ENCODE results near the gene NOTCH2.

NOTCH2 gene

DNA sequence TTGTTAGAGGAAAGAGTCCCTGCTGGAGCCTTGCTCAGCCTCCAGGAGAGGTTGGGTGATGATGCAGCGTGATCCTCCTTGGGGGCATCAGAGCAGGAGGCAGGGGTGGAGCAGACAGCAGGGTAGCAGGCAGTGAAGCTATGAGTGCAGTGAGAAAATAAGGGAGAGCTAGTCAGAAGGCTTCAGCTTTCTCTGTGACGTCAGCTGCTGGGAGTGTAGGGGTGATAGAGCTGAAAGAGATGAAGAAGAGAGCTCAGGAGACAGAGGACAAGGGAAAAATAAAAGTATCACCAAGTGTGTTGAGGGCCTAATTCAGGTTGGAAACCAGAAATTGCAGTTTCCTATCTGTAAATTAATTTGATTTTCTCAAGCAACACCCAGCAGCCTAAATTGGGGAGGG lies 170.9 kb downstream of the NOTCH2 start:
- H3K4me3 ChIP-seq (ENCODE audit: low read length) = no peak overlapping the region
- no peak overlapping the region for H3K4me2 ChIP-seq (ENCODE audit: low read length)
- H3K56ac ChIP-seq (ENCODE audit: low read length) = no peak overlapping the region
- no peak overlapping the region for H3K27ac ChIP-seq (ENCODE audit: low read depth, low read length)
- no peak overlapping the region for H2AK5ac ChIP-seq (ENCODE audit: low read length)
- H3K18ac ChIP-seq (ENCODE audit: low read length) = no peak overlapping the region
- H3K79me1 ChIP-seq (ENCODE audit: low read length) = no peaks in the 10 kb centered on the region
- H4K8ac ChIP-seq (ENCODE audit: low read depth, low read length) = no peak overlapping the region
- no peak overlapping the region for H3K4ac ChIP-seq (ENCODE audit: low read depth, low read length)
- no CpG with 5 or more reads among the region's 2 CpGs for WGBS (ENCODE audit: extremely low coverage, insufficient coverage, low lambda C conversion rate)
- H3K9ac ChIP-seq (ENCODE audit: low read length) = no peak overlapping the region
- no peak overlapping the region for H2BK120ac ChIP-seq (ENCODE audit: low read depth, low read length)
- no peak overlapping the region for H2BK5ac ChIP-seq (ENCODE audit: low read length)
- no peak for DNase-seq
- H3K27me3 ChIP-seq (ENCODE audit: insufficient read depth, low read length, poor library complexity) = no peaks in the 10 kb centered on the region
- H4K5ac ChIP-seq (ENCODE audit: low read length) = no peak overlapping the region
- H3K4me1 ChIP-seq (ENCODE audit: control insufficient read depth, low read depth, low read length) = no peaks in the 10 kb centered on the region
- H3K23ac ChIP-seq (ENCODE audit: low read length) = no peak overlapping the region
- no peaks in the 10 kb centered on the region for H3K36me3 ChIP-seq (ENCODE audit: control insufficient read depth, insufficient read depth, low read length)
- H2BK15ac ChIP-seq (replicated peaks; ENCODE audit: low read depth) = no peak overlapping the region
- no peaks in the 10 kb centered on the region for H3K79me2 ChIP-seq (ENCODE audit: control insufficient read depth, insufficient read depth, low read length)

DNA sequence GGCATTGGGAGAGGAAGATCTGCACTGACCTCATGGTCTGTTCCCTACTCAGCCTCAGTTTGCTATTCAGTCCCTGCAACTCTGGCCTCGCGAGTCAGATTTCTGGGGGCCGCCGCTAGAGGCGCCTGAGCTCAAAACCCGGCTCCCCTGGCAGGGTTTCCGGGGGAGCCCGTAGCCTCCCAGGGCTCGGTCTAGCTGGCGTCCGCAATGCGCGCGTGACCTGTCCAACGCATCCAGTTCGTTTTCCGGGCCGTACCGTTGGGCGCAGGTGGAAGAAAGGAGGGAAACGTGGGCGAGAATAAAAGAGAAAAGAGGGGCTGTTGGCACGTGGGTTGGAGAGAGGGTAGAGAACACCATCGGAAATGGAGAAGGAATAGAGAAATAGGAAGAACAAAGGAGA lies 173.2 kb downstream of the NOTCH2 start, which contains the start of gene ADAM30:
ADAM30 (minus strand) TSS at position 213 of the 400 bp plus-strand sequence; CDS start at position 34, 179 bp downstream.
- Histone ChIP-seq H4K8ac (ENCODE audit: low read depth, low read length) (no peak within 1 kb of the TSS), H3K4ac (ENCODE audit: low read depth, low read length) (no peak within 1 kb of the TSS), H3K23ac (ENCODE audit: low read length) (no peak within 1 kb of the TSS), H2BK5ac (ENCODE audit: low read length) (no peak within 1 kb of the TSS), H3K79me2 (ENCODE audit: control insufficient read depth, insufficient read depth, low read length) (no peaks in the 10 kb centered on the region), H3K27ac (ENCODE audit: low read depth, low read length) (no peak within 1 kb of the TSS), H2BK15ac (replicated peaks; ENCODE audit: low read depth) (no peak within 1 kb of the TSS), H3K18ac (ENCODE audit: low read length) (no peak within 1 kb of the TSS), H3K9ac (ENCODE audit: low read length) (no peak within 1 kb of the TSS), H3K79me1 (ENCODE audit: low read length) (no peaks in the 10 kb centered on the region), H2AK5ac (ENCODE audit: low read length) (no peak within 1 kb of the TSS), H3K4me1 (ENCODE audit: control insufficient read depth, low read depth, low read length) (no peaks in the 10 kb centered on the region), H3K56ac (ENCODE audit: low read length) (no peak within 1 kb of the TSS), H3K4me3 (ENCODE audit: low read length) (no peak within 1 kb of the TSS), H2BK120ac (ENCODE audit: low read depth, low read length) (no peak within 1 kb of the TSS), H3K4me2 (ENCODE audit: low read length) (no peak within 1 kb of the TSS), H3K27me3 (ENCODE audit: insufficient read depth, low read length, poor library complexity) (no peaks in the 10 kb centered on the region), H3K36me3 (ENCODE audit: control insufficient read depth, insufficient read depth, low read length) (no peaks in the 10 kb centered on the region), H4K5ac (ENCODE audit: low read length) (no peak within 1 kb of the TSS)
- WGBS (ENCODE audit: extremely low coverage, insufficient coverage, low lambda C conversion rate) = 100% methylated on average over 2 of the region's 24 CpGs
- DNase-seq = no peak

- H3K23ac ChIP-seq (ENCODE audit: low read length) = no peak overlapping the region
- H3K4ac ChIP-seq (ENCODE audit: low read depth, low read length) = no peak overlapping the region
- no peak overlapping the region for H3K9ac ChIP-seq (ENCODE audit: low read length)
- no peak overlapping the region for H2BK120ac ChIP-seq (ENCODE audit: low read depth, low read length)
- no peak overlapping the region for H4K8ac ChIP-seq (ENCODE audit: low read depth, low read length)
- no peak overlapping the region for H3K4me2 ChIP-seq (ENCODE audit: low read length)
- WGBS (ENCODE audit: extremely low coverage, insufficient coverage, low lambda C conversion rate) = no CpG with 5 or more reads among the region's 4 CpGs
- no peaks in the 10 kb centered on the region for H3K79me2 ChIP-seq (ENCODE audit: control insufficient read depth, insufficient read depth, low read length)
- H3K79me1 ChIP-seq (ENCODE audit: low read length) = no peaks in the 10 kb centered on the region
- no peaks in the 10 kb centered on the region for H3K27me3 ChIP-seq (ENCODE audit: insufficient read depth, low read length, poor library complexity)
- no peak overlapping the region for H3K4me3 ChIP-seq (ENCODE audit: low read length)
- no peak overlapping the region for H2BK5ac ChIP-seq (ENCODE audit: low read length)
- no peak overlapping the region for H2AK5ac ChIP-seq (ENCODE audit: low read length)
- H4K5ac ChIP-seq (ENCODE audit: low read length) = no peak overlapping the region
- no peak overlapping the region for H2BK15ac ChIP-seq (replicated peaks; ENCODE audit: low read depth)
- H3K56ac ChIP-seq (ENCODE audit: low read length) = no peak overlapping the region
- H3K36me3 ChIP-seq (ENCODE audit: control insufficient read depth, insufficient read depth, low read length) = no peaks in the 10 kb centered on the region
- no peaks in the 10 kb centered on the region for H3K4me1 ChIP-seq (ENCODE audit: control insufficient read depth, low read depth, low read length)
- DNase-seq = peak; percentile 26
- H3K18ac ChIP-seq (ENCODE audit: low read length) = no peak overlapping the region
- no peak overlapping the region for H3K27ac ChIP-seq (ENCODE audit: low read depth, low read length)
These were observed 174.4 kb downstream of the NOTCH2 start for GRCh38 chr1:119895102-119895501.

DNA sequence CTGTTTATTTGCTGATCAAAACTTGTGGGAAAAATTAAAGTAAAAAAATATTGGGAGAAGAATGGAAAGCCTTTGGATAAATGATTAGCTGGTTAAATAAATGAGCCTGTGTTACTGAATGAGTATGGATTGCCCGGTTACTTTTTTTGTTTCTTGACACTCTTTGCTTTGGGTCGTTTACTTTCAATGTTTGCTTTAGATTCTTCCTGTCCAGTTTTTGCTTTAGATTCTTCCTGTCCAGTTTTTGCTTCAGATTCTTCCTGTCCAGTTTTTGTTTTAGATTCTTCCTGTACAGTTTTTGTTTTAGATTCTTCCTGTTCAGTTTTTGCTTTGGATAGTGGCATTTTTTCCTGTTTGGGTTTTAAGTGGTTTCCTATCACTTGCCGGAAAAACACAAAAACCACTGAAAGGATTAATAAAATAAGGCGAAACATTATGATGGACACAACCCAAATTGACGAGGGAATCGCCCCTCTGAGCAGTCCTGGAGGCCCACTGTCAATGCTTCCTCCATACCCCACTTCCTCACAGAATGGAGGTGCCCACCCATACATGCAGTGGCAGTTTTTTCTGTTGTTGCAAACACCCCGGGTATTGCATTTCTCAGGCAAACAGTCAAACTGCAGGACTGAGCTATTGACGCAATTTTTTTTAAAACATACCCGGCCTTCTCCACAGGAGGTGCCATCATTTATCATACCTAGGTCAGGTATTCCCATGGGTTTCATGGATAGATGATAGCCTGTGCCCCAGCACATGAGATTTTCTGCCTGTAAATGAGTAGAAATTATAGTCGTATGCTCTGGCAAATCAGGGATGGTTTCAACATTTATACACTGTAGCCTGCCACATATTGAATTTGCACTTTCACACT lies 175.4 kb downstream of the NOTCH2 start:
- Histone ChIP-seq H3K79me2 (ENCODE audit: control insufficient read depth, insufficient read depth, low read length) (no peaks in the 10 kb centered on the region), H3K36me3 (ENCODE audit: control insufficient read depth, insufficient read depth, low read length) (no peaks in the 10 kb centered on the region), H3K4me2 (ENCODE audit: low read length) (no peak overlapping the region), H3K27ac (ENCODE audit: low read depth, low read length) (no peak overlapping the region), H2BK15ac (replicated peaks; ENCODE audit: low read depth) (no peak overlapping the region), H3K23ac (ENCODE audit: low read length) (no peak overlapping the region), H2AK5ac (ENCODE audit: low read length) (no peak overlapping the region), H4K5ac (ENCODE audit: low read length) (no peak overlapping the region), H3K18ac (ENCODE audit: low read length) (no peak overlapping the region), H3K56ac (ENCODE audit: low read length) (no peak overlapping the region), H3K9ac (ENCODE audit: low read length) (no peak overlapping the region), H3K4me3 (ENCODE audit: low read length) (no peak overlapping the region), H2BK120ac (ENCODE audit: low read depth, low read length) (no peak overlapping the region), H3K4ac (ENCODE audit: low read depth, low read length) (no peak overlapping the region), H3K27me3 (ENCODE audit: insufficient read depth, low read length, poor library complexity) (no peaks in the 10 kb centered on the region), H4K8ac (ENCODE audit: low read depth, low read length) (no peak overlapping the region), H3K4me1 (ENCODE audit: control insufficient read depth, low read depth, low read length) (no peaks in the 10 kb centered on the region), H3K79me1 (ENCODE audit: low read length) (no peaks in the 10 kb centered on the region), H2BK5ac (ENCODE audit: low read length) (no peak overlapping the region)
- no peak for DNase-seq
- no CpG with 5 or more reads among the region's 10 CpGs for WGBS (ENCODE audit: extremely low coverage, insufficient coverage, low lambda C conversion rate)

GRCh38 chr1:119893238-119893791 lies 176.1 kb downstream of the NOTCH2 start:
- H3K36me3 ChIP-seq (ENCODE audit: control insufficient read depth, insufficient read depth, low read length) = no peaks in the 10 kb centered on the region
- DNase-seq = no peak
- no peak overlapping the region for H2BK5ac ChIP-seq (ENCODE audit: low read length)
- H3K4ac ChIP-seq (ENCODE audit: low read depth, low read length) = no peak overlapping the region
- H3K4me3 ChIP-seq (ENCODE audit: low read length) = no peak overlapping the region
- H3K79me1 ChIP-seq (ENCODE audit: low read length) = no peaks in the 10 kb centered on the region
- H3K27me3 ChIP-seq (ENCODE audit: insufficient read depth, low read length, poor library complexity) = no peaks in the 10 kb centered on the region
- no peak overlapping the region for H2BK120ac ChIP-seq (ENCODE audit: low read depth, low read length)
- no peak overlapping the region for H3K27ac ChIP-seq (ENCODE audit: low read depth, low read length)
- H2AK5ac ChIP-seq (ENCODE audit: low read length) = no peak overlapping the region
- H3K9ac ChIP-seq (ENCODE audit: low read length) = no peak overlapping the region
- H3K23ac ChIP-seq (ENCODE audit: low read length) = no peak overlapping the region
- H4K5ac ChIP-seq (ENCODE audit: low read length) = no peak overlapping the region
- no peak overlapping the region for H4K8ac ChIP-seq (ENCODE audit: low read depth, low read length)
- H3K79me2 ChIP-seq (ENCODE audit: control insufficient read depth, insufficient read depth, low read length) = no peaks in the 10 kb centered on the region
- no peak overlapping the region for H3K18ac ChIP-seq (ENCODE audit: low read length)
- no peak overlapping the region for H3K4me2 ChIP-seq (ENCODE audit: low read length)
- no peak overlapping the region for H2BK15ac ChIP-seq (replicated peaks; ENCODE audit: low read depth)
- H3K56ac ChIP-seq (ENCODE audit: low read length) = no peak overlapping the region
- WGBS (ENCODE audit: extremely low coverage, insufficient coverage, low lambda C conversion rate) = no CpG with 5 or more reads among the region's 6 CpGs
- no peaks in the 10 kb centered on the region for H3K4me1 ChIP-seq (ENCODE audit: control insufficient read depth, low read depth, low read length)
